ENCODE data around the gene CADM3. TPM values are rescaled to one million over a fixed set of nuclear protein-coding genes. Genes with fewer than 3 reads are reported as not detected.

CADM3 gene
- total RNA-seq, 3 donors from 2014 or later (not counting 1 experiment from before 2014, with no cell fraction given) = not detected

DNA sequence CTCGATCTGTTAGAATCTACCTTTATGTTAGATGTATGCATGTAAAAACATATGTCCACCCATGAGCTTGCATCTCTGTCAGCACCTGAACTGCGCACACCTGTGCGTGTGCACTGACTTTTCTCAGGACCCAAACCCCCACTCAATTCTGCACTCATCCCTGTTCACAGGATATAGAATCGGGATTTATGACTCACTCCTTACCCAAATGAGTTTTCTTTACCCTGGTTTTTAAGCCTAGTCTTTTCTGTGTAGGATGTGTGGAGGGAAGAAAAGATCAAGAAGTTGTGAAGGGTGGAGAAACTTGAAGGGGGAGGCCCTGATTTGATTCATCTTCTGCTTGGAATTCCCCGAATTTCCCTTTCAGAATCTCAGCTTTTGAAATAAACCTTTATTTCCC, 35.7 kb downstream of the CADM3 start:
- intact Hi-C loops (cut with micrococcal nuclease) = no loop called here
- DNase-seq (no peak), ATAC-seq (no peak)
- Mint-ChIP-seq H3K4me1 (no peaks in the 10 kb centered on the region), H3K36me3 (no peaks in the 10 kb centered on the region), H3K4me3 (no peak overlapping the region), H3K27ac (no peak overlapping the region), H3K27me3 (ENCODE audit: low read depth in 2 of 2) (peaks cover 52 to 70% of the 10 kb centered on the region in 2 donors), H3K9me3 (no peaks in the 10 kb centered on the region)
- H3K27me3 ChIP-seq (ENCODE audit: control insufficient read depth, insufficient read depth, low read length) = peaks cover 4% of the 10 kb centered on the region
- H3K9me3 ChIP-seq (ENCODE audit: control insufficient read depth, insufficient read depth, low read length) = no peaks in the 10 kb centered on the region
- no peaks in the 10 kb centered on the region for H3K36me3 ChIP-seq (ENCODE audit: control insufficient read depth, insufficient read depth, low read length)
- H3K4me3 ChIP-seq (ENCODE audit: low read length) = no peak overlapping the region
- TF ChIP-seq CTCF (IDR thresholded peaks at IDR 0.05) = no peak
- WGBS (ENCODE audit: insufficient coverage) = 82% methylated on average over 5 of the region's 5 CpGs
- no peak overlapping the region for H3K27ac ChIP-seq (ENCODE audit: low read length)
- H3K4me1 ChIP-seq (ENCODE audit: control insufficient read depth, insufficient read depth, low read length) = no peaks in the 10 kb centered on the region

DNA sequence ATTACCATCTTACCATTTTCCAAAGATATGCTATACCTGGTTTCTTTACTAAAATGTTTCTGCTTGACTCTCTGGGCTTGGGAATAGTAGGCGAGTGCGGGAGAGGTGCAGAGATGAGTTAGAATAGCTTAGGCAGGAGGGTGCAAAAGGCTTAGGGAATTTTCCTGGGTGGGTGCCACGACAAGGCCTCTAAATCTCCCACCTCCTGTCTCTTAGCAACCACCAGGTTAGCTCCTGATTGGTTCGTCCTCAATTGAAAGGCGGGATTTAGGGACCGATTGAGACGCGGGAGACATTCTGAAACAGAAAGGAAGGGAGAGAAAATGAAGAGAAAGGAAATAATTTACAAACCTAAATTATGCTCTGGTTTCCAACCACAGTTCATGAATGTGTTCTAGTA, 36.4 kb downstream of the CADM3 start:
- no peaks in the 10 kb centered on the region for H3K4me1 ChIP-seq (ENCODE audit: control insufficient read depth, insufficient read depth, low read length)
- Mint-ChIP-seq H3K27ac (no peak overlapping the region), H3K9me3 (no peaks in the 10 kb centered on the region), H3K27me3 (ENCODE audit: low read depth in 2 of 2) (peaks cover 49 to 77% of the 10 kb centered on the region in 2 donors), H3K36me3 (no peaks in the 10 kb centered on the region), H3K4me1 (no peaks in the 10 kb centered on the region), H3K4me3 (no peak overlapping the region)
- ATAC-seq (no peak), DNase-seq (no peak)
- intact Hi-C loops (cut with micrococcal nuclease) = no loop called here
- H3K27me3 ChIP-seq (ENCODE audit: control insufficient read depth, insufficient read depth, low read length) = peaks cover 4% of the 10 kb centered on the region
- WGBS (ENCODE audit: insufficient coverage) = 46% methylated on average over 6 of the region's 8 CpGs
- no peaks in the 10 kb centered on the region for H3K36me3 ChIP-seq (ENCODE audit: control insufficient read depth, insufficient read depth, low read length)
- H3K4me3 ChIP-seq (ENCODE audit: low read length) = no peak overlapping the region
- H3K27ac ChIP-seq (ENCODE audit: low read length) = no peak overlapping the region
- no peak for TF ChIP-seq CTCF (IDR thresholded peaks at IDR 0.05)
- no peaks in the 10 kb centered on the region for H3K9me3 ChIP-seq (ENCODE audit: control insufficient read depth, insufficient read depth, low read length)

- WGBS (ENCODE audit: insufficient coverage) = 0% methylated on average over 4 of the region's 7 CpGs
- Mint-ChIP-seq H3K27ac (no peak overlapping the region), H3K27me3 (ENCODE audit: low read depth in 2 of 2) (peaks cover 49 to 77% of the 10 kb centered on the region in 2 donors), H3K4me3 (no peak overlapping the region), H3K9me3 (no peaks in the 10 kb centered on the region), H3K4me1 (no peaks in the 10 kb centered on the region), H3K36me3 (no peaks in the 10 kb centered on the region)
- Histone ChIP-seq H3K9me3 (ENCODE audit: control insufficient read depth, insufficient read depth, low read length) (no peaks in the 10 kb centered on the region), H3K36me3 (ENCODE audit: control insufficient read depth, insufficient read depth, low read length) (no peaks in the 10 kb centered on the region), H3K4me3 (ENCODE audit: low read length) (no peak overlapping the region), H3K27ac (ENCODE audit: low read length) (no peak overlapping the region), H3K4me1 (ENCODE audit: control insufficient read depth, insufficient read depth, low read length) (no peaks in the 10 kb centered on the region), H3K27me3 (ENCODE audit: control insufficient read depth, insufficient read depth, low read length) (peaks cover 4% of the 10 kb centered on the region)
- no peak for DNase-seq
- intact Hi-C loops (cut with micrococcal nuclease) = no loop called here
- no peak for ATAC-seq
- TF ChIP-seq CTCF (IDR thresholded peaks at IDR 0.05) = no peak
Measured at GRCh38 chr1:159208175-159208825, 36.9 kb downstream of the CADM3 start.

GRCh38 chr1:159209061-159209460, 37.6 kb downstream of the CADM3 start:
- peaks cover 50 to 78% of the 10 kb centered on the region in 2 donors for H3K27me3 Mint-ChIP-seq (ENCODE audit: low read depth in 2 of 2)
- H3K27ac Mint-ChIP-seq = no peak overlapping the region
- Histone ChIP-seq H3K9me3 (ENCODE audit: control insufficient read depth, insufficient read depth, low read length) (no peaks in the 10 kb centered on the region), H3K4me1 (ENCODE audit: control insufficient read depth, insufficient read depth, low read length) (no peaks in the 10 kb centered on the region), H3K36me3 (ENCODE audit: control insufficient read depth, insufficient read depth, low read length) (no peaks in the 10 kb centered on the region), H3K4me3 (ENCODE audit: low read length) (no peak overlapping the region), H3K27me3 (ENCODE audit: control insufficient read depth, insufficient read depth, low read length) (peaks cover 4% of the 10 kb centered on the region), H3K27ac (ENCODE audit: low read length) (no peak overlapping the region)
- intact Hi-C loops (cut with micrococcal nuclease) = no loop called here
- no peaks in the 10 kb centered on the region for H3K4me1 Mint-ChIP-seq
- no peaks in the 10 kb centered on the region for H3K36me3 Mint-ChIP-seq
- no peak overlapping the region for H3K4me3 Mint-ChIP-seq
- no peak for ATAC-seq
- no peak for TF ChIP-seq CTCF (IDR thresholded peaks at IDR 0.05)
- WGBS (ENCODE audit: insufficient coverage) = 82% methylated on average over 6 of the region's 7 CpGs
- DNase-seq = no peak
- H3K9me3 Mint-ChIP-seq = no peaks in the 10 kb centered on the region
